HFFc6 (cell line): Measurements from ENCODE around the gene COG5. TPM values are rescaled to one million over a fixed set of nuclear protein-coding genes. Genes with fewer than 3 reads are reported as not detected.
"Not testable (repeated sequence)": the region's sequence is repeated elsewhere in the genome, so short reads cannot be mapped to it uniquely, and the experiment has no call there.

ENCODE experiments used
- DNase-seq: peaks from one replicate; pipeline ENCODE4 v3.0.0-alpha.2; 2018
- H3K27ac Mint-ChIP-seq: 2 replicates; pipeline ENCODE4 v1.8.0; 2020; ENCODE audit warnings: mild to moderate bottlenecking, mixed read lengths
- H3K27me3 Mint-ChIP-seq: 2 replicates; pipeline ENCODE4 v1.8.0; 2021; ENCODE audit warnings: mild to moderate bottlenecking, moderate library complexity, mixed read lengths; ENCODE audit not compliant: insufficient read depth
- H3K36me3 Mint-ChIP-seq: 2 replicates; pipeline ENCODE4 v1.8.0; 2021; ENCODE audit warnings: low read depth, mixed read lengths
- H3K4me1 Mint-ChIP-seq: 2 replicates; pipeline ENCODE4 v1.8.0; 2020; ENCODE audit warnings: low read depth, mixed read lengths
- H3K4me3 Mint-ChIP-seq: 2 replicates; pipeline ENCODE4 v1.8.0; 2020; ENCODE audit warnings: mild to moderate bottlenecking, moderate library complexity, mixed read lengths
- H3K9me3 Mint-ChIP-seq: 2 replicates; pipeline ENCODE4 v1.8.0; 2020; ENCODE audit warnings: mild to moderate bottlenecking, mixed read lengths
- total RNA-seq, 6 experiments: library from RNA; stranded (reverse); fragmentation: NEBNext Ultra II Directional; extraction: Animal tissue kit (Norgen Biotek cat#: 25700); gene quantifications; 2 replicates in 1 of 6; 3 replicates in 5 of 6; pipeline ENCODE4 v1.2.3, GENCODE V29; 2021
- TF ChIP-seq, protein P1 (sequence below): fragments of 200-600 bp; sonication (generic); IDR thresholded peaks from 2 replicates; pipeline ENCODE4 v1.5.0; 2021; ENCODE audit warnings: antibody characterized with exemption, mild to moderate bottlenecking

The COG5 gene
- total RNA-seq, 6 experiments from 2014 or later, result 25.6 to 34.8 (median 31.6) TPM

DNA sequence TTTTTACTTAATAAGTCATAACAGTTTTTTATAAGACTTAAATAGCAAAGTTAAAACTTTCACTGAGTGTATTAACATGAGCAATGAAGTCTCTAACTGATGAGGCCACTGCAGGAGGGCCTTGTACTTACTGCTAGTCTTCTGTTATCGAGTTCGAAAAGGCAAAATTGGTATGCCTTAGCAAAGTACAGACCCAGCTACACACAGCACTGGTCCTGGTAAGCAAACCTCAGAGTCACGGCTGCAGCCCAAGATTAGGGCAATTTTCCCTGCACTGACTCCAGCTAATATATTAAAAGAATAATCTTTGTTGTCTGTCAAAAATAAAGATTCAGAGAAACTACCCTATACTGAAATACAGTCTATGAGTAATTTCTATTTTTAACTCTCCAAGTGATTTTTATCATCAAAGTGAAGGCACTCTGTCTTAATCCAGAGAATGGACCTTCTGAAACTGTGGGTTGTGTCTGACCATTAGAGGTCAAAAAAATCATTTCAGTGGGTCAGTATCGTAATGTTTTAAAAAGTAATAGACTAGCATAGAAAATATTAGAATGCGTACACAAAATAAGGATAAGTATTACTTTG is 309.2 kb downstream of the COG5 start:
- Mint-ChIP-seq H3K4me3 (no peak overlapping the region), H3K36me3 (no peaks in the 10 kb centered on the region)

DNA sequence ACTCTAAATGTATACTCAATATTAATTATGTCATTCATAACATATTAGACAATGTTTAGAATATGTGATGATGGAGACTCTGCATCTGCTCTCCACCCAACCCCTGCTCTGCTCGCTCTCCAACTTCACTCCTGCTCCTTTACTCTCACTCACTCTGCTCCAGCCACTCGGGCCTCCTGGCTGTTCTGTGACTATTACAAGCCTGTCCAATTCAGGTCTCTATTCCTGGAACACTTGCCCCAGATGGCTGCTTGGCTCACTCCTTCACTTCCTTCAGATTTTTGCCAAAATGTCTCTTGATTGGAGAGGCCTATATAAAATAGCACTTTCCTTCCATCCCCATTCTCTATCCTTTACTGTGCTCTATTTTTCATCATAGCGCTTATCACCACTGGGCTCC is 310.1 kb downstream of the COG5 start:
- Mint-ChIP-seq H3K9me3 (no peaks in the 10 kb centered on the region), H3K4me3 (no peak overlapping the region), H3K27ac (no peak overlapping the region), H3K4me1 (no peaks in the 10 kb centered on the region; the same call in 1 of the 2 replicates), H3K27me3 (no peaks in the 10 kb centered on the region), H3K36me3 (no peaks in the 10 kb centered on the region)
- TF ChIP-seq, protein P1, sequence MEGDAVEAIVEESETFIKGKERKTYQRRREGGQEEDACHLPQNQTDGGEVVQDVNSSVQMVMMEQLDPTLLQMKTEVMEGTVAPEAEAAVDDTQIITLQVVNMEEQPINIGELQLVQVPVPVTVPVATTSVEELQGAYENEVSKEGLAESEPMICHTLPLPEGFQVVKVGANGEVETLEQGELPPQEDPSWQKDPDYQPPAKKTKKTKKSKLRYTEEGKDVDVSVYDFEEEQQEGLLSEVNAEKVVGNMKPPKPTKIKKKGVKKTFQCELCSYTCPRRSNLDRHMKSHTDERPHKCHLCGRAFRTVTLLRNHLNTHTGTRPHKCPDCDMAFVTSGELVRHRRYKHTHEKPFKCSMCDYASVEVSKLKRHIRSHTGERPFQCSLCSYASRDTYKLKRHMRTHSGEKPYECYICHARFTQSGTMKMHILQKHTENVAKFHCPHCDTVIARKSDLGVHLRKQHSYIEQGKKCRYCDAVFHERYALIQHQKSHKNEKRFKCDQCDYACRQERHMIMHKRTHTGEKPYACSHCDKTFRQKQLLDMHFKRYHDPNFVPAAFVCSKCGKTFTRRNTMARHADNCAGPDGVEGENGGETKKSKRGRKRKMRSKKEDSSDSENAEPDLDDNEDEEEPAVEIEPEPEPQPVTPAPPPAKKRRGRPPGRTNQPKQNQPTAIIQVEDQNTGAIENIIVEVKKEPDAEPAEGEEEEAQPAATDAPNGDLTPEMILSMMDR, result no peak
- DNase-seq, result no peak

More for the DNA sequence above, 309.2 kb downstream of the COG5 start:
- TF ChIP-seq, protein P1, result no peak
- DNase-seq, result no peak
- Mint-ChIP-seq H3K4me1 (no peaks in the 10 kb centered on the region), H3K9me3 (no peaks in the 10 kb centered on the region), H3K27ac (no peak overlapping the region), H3K27me3 (no peaks in the 10 kb centered on the region)

DNA sequence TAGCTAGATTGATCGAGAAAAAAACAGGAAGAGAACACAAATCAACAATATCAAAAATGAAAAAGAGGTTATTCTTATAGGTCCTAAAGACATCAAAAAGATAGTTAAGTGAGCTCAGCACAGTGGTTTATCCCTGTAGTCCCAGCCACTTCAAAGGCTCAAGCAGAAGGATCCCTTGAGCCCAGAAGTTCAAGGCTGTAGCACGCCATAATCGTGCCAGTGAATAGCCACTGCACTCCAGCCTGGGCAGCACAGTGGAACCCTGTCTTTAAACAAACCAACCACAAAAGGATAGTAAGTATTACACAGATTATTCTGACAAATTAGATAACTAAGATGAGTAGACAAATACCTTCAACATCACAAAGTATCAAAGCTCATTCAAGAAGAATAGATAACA is 311.8 kb downstream of the COG5 start:
- Mint-ChIP-seq H3K4me3 (no peak overlapping the region), H3K4me1 (no peaks in the 10 kb centered on the region; the same call in 1 of the 2 replicates), H3K27ac (no peak overlapping the region), H3K9me3 (no peaks in the 10 kb centered on the region), H3K36me3 (peaks cover 9% of the 10 kb centered on the region), H3K27me3 (no peaks in the 10 kb centered on the region)
- no peak for DNase-seq
- TF ChIP-seq, protein P1, result no peak

DNA sequence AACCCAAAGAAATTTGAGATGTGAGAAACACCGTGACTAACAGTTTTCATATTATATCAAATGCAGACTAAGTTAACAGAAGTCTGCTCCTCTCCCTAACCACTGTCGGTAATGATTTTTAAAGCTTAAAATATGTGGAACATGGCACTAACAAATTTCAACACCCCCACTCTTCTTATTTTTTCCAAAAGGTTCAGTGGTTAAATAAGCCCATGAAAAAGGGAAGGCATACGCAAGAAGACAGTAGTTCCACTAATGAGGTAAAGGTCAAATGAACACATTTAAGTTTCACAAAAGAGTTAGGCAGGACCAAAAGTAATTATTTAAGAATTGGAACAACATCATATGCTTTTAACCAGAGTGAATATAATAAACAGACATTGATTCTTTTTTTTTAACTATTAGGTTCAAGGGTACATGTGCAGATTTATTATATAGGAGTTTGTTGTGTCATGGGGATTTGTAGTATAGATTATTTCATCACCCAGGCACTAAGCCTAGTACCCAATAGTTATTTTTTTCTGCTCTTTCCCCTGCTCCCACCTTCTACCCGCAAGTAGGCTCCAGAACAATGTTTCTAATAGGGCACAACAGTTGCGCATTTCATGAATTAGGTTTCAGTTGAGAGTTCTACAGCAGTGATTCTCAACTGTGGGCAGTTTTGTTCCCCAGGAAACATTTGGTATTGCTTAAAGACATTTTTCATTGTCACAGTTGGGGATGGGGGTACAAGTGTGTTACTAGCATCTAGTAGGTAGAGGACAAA is 315.0 kb downstream of the COG5 start:
- H3K4me3 Mint-ChIP-seq, result no peak overlapping the region
- no peak overlapping the region for H3K27ac Mint-ChIP-seq
- no peak for DNase-seq
- H3K27me3 Mint-ChIP-seq, result no peaks in the 10 kb centered on the region
- TF ChIP-seq, protein P1, result no peak
- H3K36me3 Mint-ChIP-seq, result peaks cover 39% of the 10 kb centered on the region
- peaks cover 16% of the 10 kb centered on the region for H3K9me3 Mint-ChIP-seq
- no peaks in the 10 kb centered on the region; the same call in 1 of the 2 replicates for H3K4me1 Mint-ChIP-seq

- H3K4me1 Mint-ChIP-seq, DNase-seq, H3K4me3 Mint-ChIP-seq, H3K27me3 Mint-ChIP-seq, H3K27ac Mint-ChIP-seq: not testable (repeated sequence)
- Mint-ChIP-seq H3K36me3 (peaks cover 49% of the 10 kb centered on the region), H3K9me3 (peaks cover 19% of the 10 kb centered on the region)
These were observed 316.9 kb downstream of the COG5 start for GRCh38 chr7:107246836-107247235.

DNA sequence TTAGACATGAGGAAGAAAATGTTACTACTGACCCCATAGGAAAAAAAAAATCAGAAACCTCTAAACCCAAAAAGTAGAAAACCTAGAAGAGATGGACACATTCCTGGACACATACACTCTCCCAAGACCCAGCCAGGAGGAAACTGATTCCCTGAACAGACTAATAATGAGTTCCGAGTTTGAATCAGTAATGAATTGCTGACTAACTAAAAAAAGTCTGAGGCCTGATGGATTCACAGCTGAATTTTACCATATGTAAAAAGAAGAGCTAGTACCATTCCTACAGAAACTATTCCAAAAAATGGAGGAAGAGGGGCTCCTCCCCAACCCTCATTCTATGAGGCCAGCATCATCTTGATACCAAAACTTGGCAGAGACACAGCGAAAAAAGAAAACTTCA is 319.1 kb downstream of the COG5 start:
- peaks cover 52% of the 10 kb centered on the region for H3K36me3 Mint-ChIP-seq
- H3K27me3 Mint-ChIP-seq, result no peaks in the 10 kb centered on the region
- no peak overlapping the region for H3K27ac Mint-ChIP-seq
- H3K4me1 Mint-ChIP-seq, result no peaks in the 10 kb centered on the region; the same call in 1 of the 2 replicates
- DNase-seq, result no peak
- no peak overlapping the region for H3K4me3 Mint-ChIP-seq
- H3K9me3 Mint-ChIP-seq, result peaks cover 19% of the 10 kb centered on the region
- TF ChIP-seq, protein P1, result no peak
